ENCODE results near the gene DHRS2. TPM values are rescaled to one million over a fixed set of nuclear protein-coding genes. Genes with fewer than 3 reads are reported as not detected.

DHRS2 gene
- total RNA-seq, 2 donors from 2014 or later: 0.56 to 2.1 TPM

DNA sequence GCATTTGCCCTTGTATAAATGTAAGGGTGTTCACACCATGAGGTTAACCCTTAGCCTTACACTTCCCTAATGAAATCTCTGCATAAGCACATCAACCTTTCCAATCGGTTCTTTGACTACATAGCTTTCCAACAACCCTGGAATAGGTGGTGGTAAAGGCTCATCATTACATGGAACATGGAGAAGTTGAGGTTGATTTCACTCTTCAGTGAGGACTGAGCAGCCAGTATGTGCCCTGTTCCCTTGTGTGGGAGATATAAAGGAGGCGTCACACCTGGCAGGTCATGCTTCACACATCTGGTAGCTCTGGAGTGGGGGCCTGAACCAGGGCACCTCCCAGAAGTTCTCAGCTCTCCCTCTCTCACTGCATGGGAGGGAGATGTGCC, 35.8 kb upstream of the DHRS2 start:
- Histone ChIP-seq H3K27me3 (no peaks in the 10 kb centered on the region), H3K36me3 (no peaks in the 10 kb centered on the region), H3K4me1 (no peaks in the 10 kb centered on the region), H3K9me3 (no peaks in the 10 kb centered on the region), H3K9ac (ENCODE audit: low read depth in 2 of 2, low read length in 2 of 2) (no peak overlapping the region), H3K27ac (no peak overlapping the region), H3K4me3 (no peak overlapping the region)
- intact Hi-C loops (cut with DNase I): no loop called here
- DNase-seq: no peak
- TF ChIP-seq, protein P1, sequence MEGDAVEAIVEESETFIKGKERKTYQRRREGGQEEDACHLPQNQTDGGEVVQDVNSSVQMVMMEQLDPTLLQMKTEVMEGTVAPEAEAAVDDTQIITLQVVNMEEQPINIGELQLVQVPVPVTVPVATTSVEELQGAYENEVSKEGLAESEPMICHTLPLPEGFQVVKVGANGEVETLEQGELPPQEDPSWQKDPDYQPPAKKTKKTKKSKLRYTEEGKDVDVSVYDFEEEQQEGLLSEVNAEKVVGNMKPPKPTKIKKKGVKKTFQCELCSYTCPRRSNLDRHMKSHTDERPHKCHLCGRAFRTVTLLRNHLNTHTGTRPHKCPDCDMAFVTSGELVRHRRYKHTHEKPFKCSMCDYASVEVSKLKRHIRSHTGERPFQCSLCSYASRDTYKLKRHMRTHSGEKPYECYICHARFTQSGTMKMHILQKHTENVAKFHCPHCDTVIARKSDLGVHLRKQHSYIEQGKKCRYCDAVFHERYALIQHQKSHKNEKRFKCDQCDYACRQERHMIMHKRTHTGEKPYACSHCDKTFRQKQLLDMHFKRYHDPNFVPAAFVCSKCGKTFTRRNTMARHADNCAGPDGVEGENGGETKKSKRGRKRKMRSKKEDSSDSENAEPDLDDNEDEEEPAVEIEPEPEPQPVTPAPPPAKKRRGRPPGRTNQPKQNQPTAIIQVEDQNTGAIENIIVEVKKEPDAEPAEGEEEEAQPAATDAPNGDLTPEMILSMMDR (IDR thresholded peaks at IDR 0.05): no peak

DNA sequence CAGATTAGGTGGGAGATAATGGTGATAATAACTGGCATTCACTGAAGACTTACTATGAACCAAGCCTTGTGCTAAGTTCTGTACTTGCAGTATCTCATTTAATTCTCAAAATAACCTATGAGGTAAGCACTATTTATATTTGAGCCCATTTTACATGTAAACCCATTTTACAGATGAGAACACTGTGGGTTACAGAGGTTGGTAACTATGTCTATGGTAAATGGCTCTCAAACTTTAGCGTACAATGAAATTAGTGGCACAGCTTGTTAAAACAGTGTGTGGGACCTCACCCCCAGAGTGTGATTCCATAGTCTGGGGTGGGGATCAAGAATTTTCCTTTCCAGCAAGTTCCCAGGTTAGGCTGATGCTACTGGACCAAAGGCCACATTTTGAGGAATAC, 35.4 kb upstream of the DHRS2 start:
- H3K27ac ChIP-seq: no peak overlapping the region
- H3K4me3 ChIP-seq: no peak overlapping the region
- intact Hi-C loops (cut with DNase I): no loop called here
- H3K9me3 ChIP-seq: no peaks in the 10 kb centered on the region
- DNase-seq: no peak
- no peaks in the 10 kb centered on the region for H3K27me3 ChIP-seq
- TF ChIP-seq, protein P1 (IDR thresholded peaks at IDR 0.05): no peak
- H3K4me1 ChIP-seq: no peaks in the 10 kb centered on the region
- no peaks in the 10 kb centered on the region for H3K36me3 ChIP-seq
- H3K9ac ChIP-seq (ENCODE audit: low read depth in 2 of 2, low read length in 2 of 2): no peak overlapping the region

DNA sequence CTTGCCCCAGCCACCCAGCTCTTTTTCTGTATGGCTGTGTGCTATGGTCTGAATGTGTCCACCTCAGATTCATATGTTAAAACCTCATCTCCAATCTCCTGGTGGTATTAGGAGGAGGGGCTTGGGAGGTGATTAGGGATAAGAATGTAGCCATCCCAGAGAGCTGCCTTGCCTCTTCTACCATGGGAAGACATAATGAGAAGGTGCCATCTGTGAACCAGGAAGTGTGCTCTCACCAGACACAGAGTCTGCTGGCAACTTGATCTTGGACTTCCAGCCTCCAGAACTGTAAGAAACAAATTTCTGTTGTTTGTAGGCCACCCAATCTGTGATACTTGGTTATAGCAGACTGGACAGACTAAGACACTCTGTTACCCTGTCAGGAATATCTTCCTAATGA, 34.7 kb upstream of the DHRS2 start:
- DNase-seq: no peak
- no peak overlapping the region for H3K4me3 ChIP-seq
- H3K27ac ChIP-seq: no peak overlapping the region
- no peaks in the 10 kb centered on the region for H3K27me3 ChIP-seq
- H3K36me3 ChIP-seq: no peaks in the 10 kb centered on the region
- H3K4me1 ChIP-seq: no peaks in the 10 kb centered on the region
- no peaks in the 10 kb centered on the region for H3K9me3 ChIP-seq
- intact Hi-C loops (cut with DNase I): no loop called here
- TF ChIP-seq, protein P1 (IDR thresholded peaks at IDR 0.05): no peak
- H3K9ac ChIP-seq (ENCODE audit: low read depth in 2 of 2, low read length in 2 of 2): no peak overlapping the region

DNA sequence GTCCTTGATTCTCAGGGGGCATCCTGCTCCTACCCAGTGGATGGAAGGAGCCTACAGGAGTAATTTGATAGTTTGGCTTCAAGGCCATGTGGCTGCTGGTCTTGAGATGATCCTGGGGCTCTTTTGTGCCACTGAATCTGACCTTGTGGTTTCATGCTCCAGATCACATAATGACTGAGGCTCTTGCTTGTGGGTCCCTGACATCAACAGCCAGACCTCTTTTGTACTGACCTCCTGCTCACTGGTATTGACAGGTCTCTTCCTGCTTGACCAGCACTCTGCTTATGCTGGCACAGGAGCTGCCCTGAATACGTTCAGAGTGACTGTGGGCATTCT, 34.4 kb upstream of the DHRS2 start:
- H3K36me3 ChIP-seq: no peaks in the 10 kb centered on the region
- no peak overlapping the region for H3K4me3 ChIP-seq
- H3K27ac ChIP-seq: no peak overlapping the region
- H3K27me3 ChIP-seq: no peaks in the 10 kb centered on the region
- intact Hi-C loops (cut with DNase I): no loop called here
- no peak for DNase-seq
- TF ChIP-seq, protein P1 (IDR thresholded peaks at IDR 0.05): no peak
- no peaks in the 10 kb centered on the region for H3K9me3 ChIP-seq
- H3K4me1 ChIP-seq: no peaks in the 10 kb centered on the region
- H3K9ac ChIP-seq (ENCODE audit: low read depth in 2 of 2, low read length in 2 of 2): no peak overlapping the region

DNA sequence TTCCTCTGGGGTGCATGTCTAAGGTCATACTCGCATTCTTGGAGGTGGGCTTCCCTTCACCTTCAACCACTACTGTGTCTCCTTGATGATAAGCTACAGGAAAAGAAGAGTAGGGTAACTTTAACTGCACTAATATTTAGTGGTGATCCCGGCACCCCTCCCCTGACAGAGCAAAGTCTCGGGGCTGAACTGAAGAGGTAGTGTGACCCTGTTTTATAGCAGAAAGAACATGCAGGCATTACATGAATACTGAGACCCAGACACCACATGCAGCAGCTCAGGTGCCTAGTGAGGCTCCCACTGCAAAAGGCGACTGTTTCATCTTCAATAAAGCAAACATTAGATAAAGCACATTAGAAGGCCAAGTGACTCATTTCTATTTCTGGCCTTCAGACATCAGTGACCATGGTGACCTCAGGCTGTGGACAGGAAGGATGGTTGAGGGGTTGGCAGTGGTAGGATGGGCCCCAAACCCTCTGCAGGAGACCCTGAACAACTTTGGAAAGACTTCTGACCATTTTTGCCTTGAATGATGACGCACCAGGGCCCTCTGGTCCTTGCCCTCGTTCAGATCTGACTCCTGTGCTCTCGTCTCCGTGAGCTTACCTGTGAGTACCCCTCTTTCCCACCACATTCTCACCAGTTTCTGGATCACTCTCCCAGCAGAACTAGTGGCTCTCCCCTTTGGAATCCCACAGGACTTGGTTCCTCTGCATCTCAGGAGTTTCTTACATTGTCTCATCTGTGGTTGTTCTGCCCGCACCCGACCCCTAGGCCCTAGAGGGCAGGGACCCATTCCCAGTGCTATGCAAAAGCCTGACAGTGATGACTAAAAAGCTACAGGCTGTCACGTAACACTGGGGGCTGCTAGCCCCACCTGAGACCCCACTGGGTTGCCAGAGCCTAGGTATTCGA, 33.7 kb upstream of the DHRS2 start:
- Histone ChIP-seq H3K27ac (no peak overlapping the region), H3K9me3 (no peaks in the 10 kb centered on the region), H3K27me3 (no peaks in the 10 kb centered on the region), H3K9ac (ENCODE audit: low read depth in 2 of 2, low read length in 2 of 2) (no peak overlapping the region), H3K4me3 (no peak overlapping the region), H3K36me3 (no peaks in the 10 kb centered on the region), H3K4me1 (no peaks in the 10 kb centered on the region)
- TF ChIP-seq, protein P1 (IDR thresholded peaks at IDR 0.05): no peak
- DNase-seq: no peak
- intact Hi-C loops (cut with DNase I): no loop called here

Data from colonic mucosa (tissue), 4 donors.